Progenitor cell of endocrine pancreas (in vitro differentiated cells): ENCODE data around the gene CCDC146. TPM values are rescaled to one million over a fixed set of nuclear protein-coding genes. Genes with fewer than 3 reads are reported as not detected.
A peak's percentile ranks its signal among the peaks of the same experiment; 100 is the strongest.
"Not testable (repeated sequence)": the region's sequence is repeated elsewhere in the genome, so short reads cannot be mapped to it uniquely, and the experiment has no call there.

Experiments
- DNase-seq: peaks from one replicate; pipeline ENCODE4 v3.0.0; 2021; ENCODE audit warnings: low spot score; ENCODE audit not compliant: unreplicated experiment
- H3K27ac Mint-ChIP-seq: 2 replicates; pipeline ENCODE4 v1.8.0; 2021; ENCODE audit warnings: mild to moderate bottlenecking, moderate library complexity, mixed read lengths
- H3K27me3 Mint-ChIP-seq: 2 replicates; pipeline ENCODE4 v1.8.0; 2021; ENCODE audit warnings: mixed read lengths
- H3K36me3 Mint-ChIP-seq: 2 replicates; pipeline ENCODE4 v1.8.0; 2022; ENCODE audit warnings: mixed read lengths; ENCODE audit not compliant: insufficient read depth
- H3K4me1 Mint-ChIP-seq: 2 replicates; pipeline ENCODE4 v1.8.0; 2021; ENCODE audit warnings: low read depth, mixed read lengths
- H3K4me3 Mint-ChIP-seq: 2 replicates; pipeline ENCODE4 v1.8.0; 2021; ENCODE audit warnings: low read depth, mild to moderate bottlenecking, moderate library complexity, mixed read lengths
- H3K9me3 Mint-ChIP-seq: 2 replicates; pipeline ENCODE4 v1.8.0; 2021; ENCODE audit warnings: low read depth, mixed read lengths
- long read RNA-seq: library from polyadenylated mRNA; unstranded; transcript quantifications from one replicate; pipeline ENCODE4 v2.0.0, GENCODE V29; 2020
- total RNA-seq: library from RNA; stranded (reverse); gene quantifications from 2 replicates; pipeline ENCODE4 v1.2.1, GENCODE V29; 2021

CCDC146 gene, protein sequence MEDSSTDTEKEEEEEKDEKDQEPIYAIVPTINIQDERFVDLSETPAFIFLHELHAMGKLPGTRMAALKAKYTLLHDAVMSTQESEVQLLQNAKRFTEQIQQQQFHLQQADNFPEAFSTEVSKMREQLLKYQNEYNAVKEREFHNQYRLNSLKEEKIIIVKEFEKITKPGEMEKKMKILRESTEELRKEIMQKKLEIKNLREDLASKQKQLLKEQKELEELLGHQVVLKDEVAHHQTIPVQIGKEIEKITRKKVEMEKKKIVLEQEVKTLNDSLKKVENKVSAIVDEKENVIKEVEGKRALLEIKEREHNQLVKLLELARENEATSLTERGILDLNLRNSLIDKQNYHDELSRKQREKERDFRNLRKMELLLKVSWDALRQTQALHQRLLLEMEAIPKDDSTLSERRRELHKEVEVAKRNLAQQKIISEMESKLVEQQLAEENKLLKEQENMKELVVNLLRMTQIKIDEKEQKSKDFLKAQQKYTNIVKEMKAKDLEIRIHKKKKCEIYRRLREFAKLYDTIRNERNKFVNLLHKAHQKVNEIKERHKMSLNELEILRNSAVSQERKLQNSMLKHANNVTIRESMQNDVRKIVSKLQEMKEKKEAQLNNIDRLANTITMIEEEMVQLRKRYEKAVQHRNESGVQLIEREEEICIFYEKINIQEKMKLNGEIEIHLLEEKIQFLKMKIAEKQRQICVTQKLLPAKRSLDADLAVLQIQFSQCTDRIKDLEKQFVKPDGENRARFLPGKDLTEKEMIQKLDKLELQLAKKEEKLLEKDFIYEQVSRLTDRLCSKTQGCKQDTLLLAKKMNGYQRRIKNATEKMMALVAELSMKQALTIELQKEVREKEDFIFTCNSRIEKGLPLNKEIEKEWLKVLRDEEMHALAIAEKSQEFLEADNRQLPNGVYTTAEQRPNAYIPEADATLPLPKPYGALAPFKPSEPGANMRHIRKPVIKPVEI
- 14.8 TPM in 2 replicates for total RNA-seq
- long read RNA-seq, partial matches to known transcripts: 0 of 1 reads
- long read RNA-seq, other reads (novel, unspliced or antisense): 1 of 1 reads

DNA sequence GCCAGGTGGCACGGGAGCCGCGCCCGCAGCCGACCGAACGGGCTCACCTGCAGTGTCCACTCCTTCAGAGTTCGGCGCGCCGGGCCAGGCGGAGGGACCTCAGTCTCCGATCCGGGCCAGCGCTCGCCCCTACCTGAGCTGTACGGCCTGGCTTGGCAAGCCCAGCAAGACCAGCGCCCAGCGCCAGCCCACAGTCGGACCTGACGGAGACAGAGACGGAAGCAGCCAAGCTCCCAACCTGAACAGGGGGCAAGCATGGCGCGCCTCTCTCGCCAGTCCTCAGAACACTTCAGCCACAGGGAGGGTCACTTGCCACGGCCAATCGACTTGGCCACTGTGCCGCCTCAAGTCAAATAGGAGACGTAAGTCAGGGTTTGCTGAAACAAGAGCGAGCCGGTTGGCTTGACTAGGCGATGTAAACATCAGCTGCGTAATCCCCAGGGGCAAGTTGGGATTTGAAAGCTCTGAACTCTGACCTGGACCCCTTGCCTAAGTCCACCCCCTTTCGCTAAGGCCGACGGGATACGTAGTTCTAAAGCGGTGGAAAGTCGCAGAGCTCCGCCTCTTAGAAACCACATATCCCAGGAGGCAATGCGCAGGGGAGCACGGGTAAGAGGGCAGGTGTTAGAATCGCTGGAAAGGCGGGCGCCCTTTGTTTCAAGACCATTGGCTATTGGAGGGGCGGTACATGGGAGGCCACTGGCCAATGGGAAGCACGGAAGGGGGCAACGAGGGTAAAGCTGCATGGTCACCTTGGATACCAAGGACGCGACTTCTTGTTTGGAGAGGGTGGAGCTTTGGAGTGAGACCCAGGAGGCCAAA lies at the start of gene CCDC146:
Gene CCDC146 (plus strand): TSS at position 756 of the 822 bp plus-strand sequence. CDS start 45,054 bp downstream, outside the sequence.
- peak; percentile 93 for DNase-seq
- H3K27me3 Mint-ChIP-seq, H3K36me3 Mint-ChIP-seq, H3K9me3 Mint-ChIP-seq, H3K4me1 Mint-ChIP-seq: not testable (repeated sequence)
- Mint-ChIP-seq H3K4me3 (peak within 1 kb of the TSS; percentile 89), H3K27ac (peak within 1 kb of the TSS; percentile 97)

DNA sequence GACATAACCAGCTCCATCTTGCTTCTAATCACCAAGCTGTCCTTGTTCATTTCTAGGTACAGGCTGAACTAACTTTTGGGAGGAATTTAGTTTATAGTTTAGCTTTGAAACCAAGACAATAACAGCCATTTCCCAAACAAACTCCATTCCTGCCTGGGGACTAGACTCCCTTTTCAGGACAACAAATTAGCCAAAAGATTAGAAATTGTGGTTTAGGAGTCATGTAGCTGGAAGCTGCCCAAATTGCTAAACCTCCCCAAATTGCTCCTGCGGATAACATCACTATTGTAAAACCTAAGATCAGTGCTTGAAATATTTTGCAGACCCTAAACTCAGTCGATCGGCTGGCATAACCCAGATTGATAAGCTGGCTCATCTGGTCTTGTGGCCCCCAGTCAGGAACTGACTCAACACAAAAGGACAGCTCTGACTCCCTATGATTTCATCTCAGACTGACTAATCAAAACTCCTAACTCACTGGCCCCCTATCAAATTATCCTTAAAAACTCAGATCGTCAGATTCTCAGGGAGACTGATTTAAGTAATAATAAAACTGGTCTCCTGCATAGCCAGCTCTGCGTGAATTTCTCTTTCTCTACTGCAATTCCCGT lies 47.5 kb upstream of the CCDC146 start:
- not testable (repeated sequence) for H3K4me1 Mint-ChIP-seq, H3K27ac Mint-ChIP-seq, H3K9me3 Mint-ChIP-seq, H3K4me3 Mint-ChIP-seq, DNase-seq, H3K27me3 Mint-ChIP-seq
- H3K36me3 Mint-ChIP-seq: peaks cover 21% of the 10 kb centered on the region

DNA sequence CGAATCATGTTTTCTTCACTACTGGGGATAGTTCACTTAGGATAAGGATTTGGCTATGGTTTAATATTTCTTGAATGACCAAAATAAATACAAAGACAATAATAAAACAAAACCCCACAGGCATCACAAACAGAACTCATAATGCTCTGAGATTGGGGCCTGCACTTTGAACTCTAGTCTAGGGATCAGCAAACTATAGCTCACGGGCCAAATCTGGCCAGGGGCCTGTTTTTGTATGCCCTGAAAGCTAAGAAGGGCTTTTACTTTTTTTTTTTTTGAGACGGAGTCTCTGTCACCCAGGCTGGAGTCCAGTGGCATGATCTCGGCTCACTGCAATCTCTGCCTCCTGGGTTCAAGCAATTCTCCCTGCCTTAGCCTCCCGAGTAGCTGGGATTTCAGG lies 45.4 kb upstream of the CCDC146 start:
- not testable (repeated sequence) for H3K4me3 Mint-ChIP-seq, H3K27ac Mint-ChIP-seq, H3K27me3 Mint-ChIP-seq, DNase-seq, H3K4me1 Mint-ChIP-seq, H3K36me3 Mint-ChIP-seq, H3K9me3 Mint-ChIP-seq

DNA sequence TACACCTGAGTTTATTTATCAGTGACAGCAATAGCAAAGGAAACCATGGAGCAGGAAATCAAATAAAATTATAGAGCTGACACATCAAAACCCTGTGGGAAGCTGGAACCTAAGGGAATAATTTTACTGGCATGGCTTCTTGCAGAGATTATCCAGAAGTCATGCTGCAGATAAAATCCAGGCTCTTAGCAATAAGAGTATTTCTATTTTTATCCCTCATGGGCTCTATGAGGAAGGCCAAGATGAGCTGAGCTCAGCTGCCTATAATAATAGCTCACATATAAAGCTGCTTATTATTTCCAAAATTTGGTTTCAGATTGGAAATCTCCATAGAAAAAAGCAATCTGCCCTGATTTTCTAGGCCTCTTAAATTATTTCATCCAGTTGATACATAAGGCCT lies 43.3 kb upstream of the CCDC146 start:
- not testable (repeated sequence) for H3K4me3 Mint-ChIP-seq, H3K9me3 Mint-ChIP-seq, H3K27ac Mint-ChIP-seq, H3K4me1 Mint-ChIP-seq, DNase-seq, H3K36me3 Mint-ChIP-seq, H3K27me3 Mint-ChIP-seq

DNA sequence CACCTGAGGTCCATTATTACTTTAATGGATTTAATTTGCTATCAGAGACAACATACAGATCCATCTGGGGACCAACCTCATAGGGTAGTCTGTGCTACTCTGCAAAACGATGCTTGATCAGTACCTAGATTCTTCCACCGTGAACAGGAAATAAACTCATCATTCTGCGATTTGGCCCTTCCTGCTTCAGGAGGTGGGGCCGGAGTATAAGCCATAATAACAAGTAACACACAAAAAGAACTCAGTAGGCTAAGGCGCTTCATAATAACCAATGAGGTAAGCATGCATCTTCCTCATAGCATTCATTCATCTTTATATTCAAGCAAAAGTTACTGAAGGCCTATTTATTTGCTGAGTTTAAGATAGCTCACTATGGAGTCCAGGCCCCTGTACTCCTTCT lies 42.8 kb upstream of the CCDC146 start:
- not testable (repeated sequence) for H3K36me3 Mint-ChIP-seq, H3K4me1 Mint-ChIP-seq, H3K9me3 Mint-ChIP-seq, DNase-seq, H3K27ac Mint-ChIP-seq, H3K4me3 Mint-ChIP-seq, H3K27me3 Mint-ChIP-seq

DNA sequence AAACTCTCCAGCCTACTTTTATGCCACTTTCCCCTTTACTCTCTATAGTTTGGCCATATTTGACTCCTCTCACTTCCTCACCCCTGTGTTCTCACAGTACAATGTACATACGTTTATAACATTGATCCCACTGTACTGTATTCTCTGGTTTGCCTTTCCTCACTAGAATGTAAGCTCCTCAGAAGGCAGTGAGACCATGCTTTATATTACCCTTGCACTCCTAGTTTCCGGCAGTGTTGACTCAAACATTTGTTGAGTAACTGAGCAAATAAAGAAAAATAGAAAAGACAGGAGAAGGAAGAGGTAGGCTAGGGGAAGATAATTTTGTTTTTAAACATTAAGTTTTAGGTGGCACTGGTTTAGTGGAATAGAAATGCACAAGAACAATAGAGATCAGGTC lies 42.2 kb upstream of the CCDC146 start:
- not testable (repeated sequence) for H3K4me3 Mint-ChIP-seq, DNase-seq, H3K36me3 Mint-ChIP-seq, H3K9me3 Mint-ChIP-seq, H3K27ac Mint-ChIP-seq, H3K27me3 Mint-ChIP-seq, H3K4me1 Mint-ChIP-seq

DNA sequence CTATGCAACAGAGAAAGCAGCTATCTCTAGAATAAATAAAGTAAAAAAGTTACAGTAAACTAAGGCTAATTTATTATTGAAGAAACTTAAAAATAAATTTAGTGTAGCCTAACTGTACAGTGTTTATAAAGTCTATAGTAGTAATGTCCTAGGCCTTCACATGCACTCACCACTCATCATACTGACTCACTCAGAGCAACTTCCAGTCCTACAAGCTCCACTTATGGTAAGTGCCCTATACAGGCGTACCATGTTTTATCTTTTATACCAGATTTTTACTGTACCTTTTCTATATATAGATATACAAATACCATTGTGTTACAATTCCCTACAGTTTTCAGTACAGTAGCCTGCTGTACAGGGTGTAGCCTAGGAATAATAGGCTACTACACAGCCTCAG lies 40.2 kb upstream of the CCDC146 start:
- not testable (repeated sequence) for DNase-seq, H3K4me1 Mint-ChIP-seq, H3K9me3 Mint-ChIP-seq, H3K36me3 Mint-ChIP-seq, H3K27me3 Mint-ChIP-seq, H3K4me3 Mint-ChIP-seq, H3K27ac Mint-ChIP-seq

DNA sequence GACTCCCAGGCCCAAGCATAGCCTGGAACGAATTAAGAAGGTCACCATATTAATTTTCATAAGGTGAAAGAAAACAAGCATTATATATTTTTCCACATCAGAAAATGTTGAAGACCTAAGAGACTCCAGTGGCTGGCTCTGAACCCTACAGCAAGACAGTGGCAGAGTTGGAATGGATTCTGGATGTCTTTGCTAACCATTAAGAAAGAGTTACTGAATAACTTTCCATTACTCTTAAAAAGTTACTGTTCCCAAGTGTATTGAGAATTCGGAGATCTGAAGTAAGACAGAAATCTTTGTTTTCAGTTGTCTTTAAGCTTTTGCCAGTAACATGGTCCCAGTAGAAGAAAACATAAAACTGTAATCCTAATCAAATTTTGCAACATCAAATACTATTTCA lies 30.1 kb upstream of the CCDC146 start:
- H3K4me1 Mint-ChIP-seq, H3K9me3 Mint-ChIP-seq, H3K27ac Mint-ChIP-seq, DNase-seq, H3K4me3 Mint-ChIP-seq, H3K27me3 Mint-ChIP-seq: not testable (repeated sequence)
- peaks cover 26% of the 10 kb centered on the region for H3K36me3 Mint-ChIP-seq

DNA sequence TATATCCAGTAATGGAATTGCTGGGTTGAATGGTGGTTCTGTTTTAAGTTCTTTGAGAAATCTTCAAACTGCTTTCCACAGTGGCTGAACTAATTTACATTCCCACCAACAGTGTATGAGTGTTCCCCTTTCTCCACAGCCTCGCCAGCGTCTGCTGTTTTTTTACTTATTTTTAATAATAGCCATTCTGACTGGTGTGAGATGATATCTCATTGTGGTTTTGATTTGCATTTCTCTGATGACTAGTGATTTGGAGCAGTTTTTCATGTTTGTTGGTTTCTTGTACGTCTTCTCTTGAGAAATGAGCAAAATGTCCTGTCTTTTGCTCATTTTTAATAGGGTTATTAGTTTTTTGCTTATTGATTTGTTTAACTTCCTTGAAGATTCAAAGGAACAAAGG lies 21.9 kb upstream of the CCDC146 start:
- H3K4me1 Mint-ChIP-seq: not testable (repeated sequence)

DNA sequence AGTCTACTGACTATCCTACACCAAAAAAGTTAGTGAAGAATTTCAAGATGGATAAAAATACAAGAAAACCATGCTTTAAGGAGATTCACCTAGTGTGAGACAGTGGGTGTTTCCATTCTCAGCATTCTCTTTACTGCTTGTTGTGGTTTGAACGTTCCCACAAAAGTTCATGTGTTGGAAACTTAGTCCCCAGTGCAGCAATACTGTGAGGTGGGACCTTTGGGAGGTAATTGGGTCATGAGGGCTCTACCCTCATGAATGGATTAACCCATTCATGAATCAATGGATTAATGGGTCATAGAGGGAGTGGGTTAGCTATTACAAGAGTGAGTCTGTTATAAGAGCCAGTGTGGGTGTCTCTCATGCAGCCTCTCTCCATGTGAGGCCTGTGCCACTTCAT lies 21.2 kb upstream of the CCDC146 start:
- not testable (repeated sequence) for H3K4me3 Mint-ChIP-seq, H3K27ac Mint-ChIP-seq, H3K36me3 Mint-ChIP-seq, H3K9me3 Mint-ChIP-seq, H3K27me3 Mint-ChIP-seq, H3K4me1 Mint-ChIP-seq, DNase-seq

More for the DNA sequence above, 21.9 kb upstream of the CCDC146 start:
- not testable (repeated sequence) for H3K27me3 Mint-ChIP-seq, H3K36me3 Mint-ChIP-seq, DNase-seq, H3K9me3 Mint-ChIP-seq, H3K4me3 Mint-ChIP-seq, H3K27ac Mint-ChIP-seq

DNA sequence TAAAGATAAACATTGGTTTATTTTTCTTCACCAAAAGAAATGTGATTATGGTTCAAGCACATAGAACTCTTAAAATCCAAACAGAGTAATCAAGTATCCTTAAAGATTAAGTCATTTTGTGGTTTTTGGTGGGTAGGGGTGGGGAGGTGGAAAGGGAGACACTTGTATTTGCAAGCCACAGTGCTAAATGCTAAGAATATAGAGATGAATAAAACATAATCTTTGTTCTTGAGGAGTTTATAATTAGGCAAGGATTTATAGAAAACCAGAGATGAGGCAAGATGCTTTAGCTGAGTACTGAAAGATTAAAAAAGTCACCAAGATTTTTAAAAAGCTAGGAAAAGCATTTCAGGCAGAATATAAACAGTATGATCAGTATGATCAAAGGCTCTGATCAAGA lies 19.7 kb upstream of the CCDC146 start:
- H3K4me3 Mint-ChIP-seq, H3K36me3 Mint-ChIP-seq, H3K4me1 Mint-ChIP-seq, H3K27me3 Mint-ChIP-seq, H3K27ac Mint-ChIP-seq, H3K9me3 Mint-ChIP-seq, DNase-seq: not testable (repeated sequence)

DNA sequence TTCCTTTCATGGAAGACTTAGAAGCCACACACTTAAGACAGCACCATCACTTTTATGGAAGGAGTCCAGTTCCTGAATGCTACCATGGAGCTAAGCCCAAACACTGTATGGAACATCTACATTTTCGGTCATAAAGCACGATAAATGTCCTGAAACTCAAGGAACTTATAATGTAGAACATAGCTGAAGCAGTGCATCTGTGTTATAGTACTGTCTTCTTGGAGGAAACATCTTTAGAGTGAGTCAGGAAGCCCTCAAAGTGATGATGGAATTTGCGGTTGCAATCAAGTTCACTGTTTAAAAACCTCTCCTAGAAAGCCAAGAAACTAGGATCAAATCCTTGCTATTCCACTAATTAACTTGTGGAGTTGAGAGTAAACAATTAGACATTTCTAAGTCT lies 16.5 kb upstream of the CCDC146 start:
- not testable (repeated sequence) for H3K4me1 Mint-ChIP-seq, H3K4me3 Mint-ChIP-seq, H3K9me3 Mint-ChIP-seq, H3K27ac Mint-ChIP-seq, DNase-seq, H3K36me3 Mint-ChIP-seq, H3K27me3 Mint-ChIP-seq
